GM04503 (cell line): ENCODE results near the gene PTPRN2.
"Not testable (repeated sequence)": the region's sequence is repeated elsewhere in the genome, so short reads cannot be mapped to it uniquely, and the experiment has no call there.

ENCODE experiments used
- DNase-seq: peaks from one replicate; pipeline ENCODE4 v3.0.0-alpha.2; 2012; ENCODE audit warnings: low read depth

PTPRN2 gene

DNA sequence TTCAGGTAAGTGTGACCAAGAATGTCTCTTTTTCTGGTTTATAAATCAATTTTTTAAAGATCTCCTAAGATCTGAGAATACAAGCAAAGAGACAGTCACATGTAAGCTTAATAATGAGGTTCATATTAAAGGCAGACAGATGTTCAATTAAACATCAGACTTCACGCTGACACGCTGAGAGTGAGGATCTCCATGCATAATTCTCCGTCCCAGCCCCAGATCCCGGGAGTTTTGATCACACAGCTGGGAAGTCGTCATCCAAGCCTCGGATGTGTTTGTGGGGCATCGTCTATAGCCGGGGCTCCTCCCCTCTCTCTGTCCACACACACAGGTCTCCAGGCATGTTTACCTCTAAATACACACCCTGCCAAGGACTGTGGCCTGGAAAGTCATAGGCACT is 223.2 kb downstream of the PTPRN2 start:
- no peak for DNase-seq

DNA sequence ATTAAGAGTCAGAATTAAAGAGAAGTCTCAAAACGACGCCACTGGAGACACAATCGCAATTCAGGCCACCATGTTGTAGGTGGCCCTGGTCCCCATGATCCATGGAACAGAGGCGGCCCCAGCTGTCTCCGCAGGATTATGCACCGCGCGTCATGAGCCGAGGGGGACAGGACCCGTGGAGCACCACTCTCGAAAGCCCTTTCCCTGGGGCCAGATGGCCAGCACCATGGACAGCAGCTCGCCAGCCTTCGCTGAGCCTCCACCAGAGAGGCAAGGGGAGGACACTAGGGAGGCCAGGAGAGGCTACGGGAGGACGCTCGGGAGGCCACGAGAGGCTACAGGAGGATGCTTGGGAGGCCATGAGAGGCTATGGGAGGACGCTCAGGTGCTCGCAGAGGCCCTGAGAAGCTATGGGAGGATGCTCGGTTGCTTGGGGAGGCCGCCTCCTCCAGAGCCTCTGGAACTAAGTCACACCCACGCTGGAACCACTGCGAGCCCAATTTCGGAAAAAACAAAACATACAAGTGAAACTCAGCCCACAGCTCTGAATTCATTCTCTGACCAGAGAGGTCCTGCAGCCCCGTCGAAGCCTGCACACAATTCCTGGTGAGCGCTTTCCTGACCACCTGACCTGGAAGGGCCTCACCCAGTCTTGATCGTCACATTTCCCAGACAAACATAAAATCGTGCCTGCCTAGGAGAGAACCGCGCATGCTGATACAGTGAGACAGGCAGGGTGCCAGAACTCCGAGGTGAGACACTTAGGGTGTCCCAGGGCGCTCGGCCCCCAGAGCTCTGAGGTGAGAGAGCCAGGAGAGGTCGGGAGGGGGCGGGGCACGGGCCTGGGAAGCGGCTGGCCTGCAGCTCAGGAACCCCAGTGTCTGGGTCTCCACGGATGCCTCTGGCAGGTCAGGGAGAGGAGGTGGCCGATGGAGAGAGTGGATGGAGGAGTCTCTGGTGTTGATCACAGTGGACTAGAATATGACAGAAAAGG is 224.4 kb downstream of the PTPRN2 start:
- DNase-seq: no peak

DNA sequence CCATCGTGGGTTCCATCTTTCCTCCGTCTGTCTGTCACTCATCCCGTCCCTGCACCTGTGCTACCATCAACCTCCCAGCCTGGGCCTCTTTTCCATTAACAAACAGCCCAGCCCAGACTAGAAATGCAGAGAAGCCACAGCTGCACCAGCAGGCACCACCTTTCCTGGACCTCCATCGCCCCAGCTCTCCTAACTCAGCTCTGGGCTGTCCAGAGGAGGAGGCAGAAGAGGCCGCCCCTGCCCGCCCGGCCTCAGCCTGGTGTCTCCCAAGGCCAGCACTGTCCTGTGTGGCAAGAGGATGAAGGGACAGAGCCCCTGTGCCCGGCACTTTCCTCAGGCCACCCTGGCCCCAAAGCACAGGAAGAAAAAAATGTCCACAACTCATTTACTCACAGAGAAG is 225.6 kb downstream of the PTPRN2 start:
- DNase-seq: no peak

DNA sequence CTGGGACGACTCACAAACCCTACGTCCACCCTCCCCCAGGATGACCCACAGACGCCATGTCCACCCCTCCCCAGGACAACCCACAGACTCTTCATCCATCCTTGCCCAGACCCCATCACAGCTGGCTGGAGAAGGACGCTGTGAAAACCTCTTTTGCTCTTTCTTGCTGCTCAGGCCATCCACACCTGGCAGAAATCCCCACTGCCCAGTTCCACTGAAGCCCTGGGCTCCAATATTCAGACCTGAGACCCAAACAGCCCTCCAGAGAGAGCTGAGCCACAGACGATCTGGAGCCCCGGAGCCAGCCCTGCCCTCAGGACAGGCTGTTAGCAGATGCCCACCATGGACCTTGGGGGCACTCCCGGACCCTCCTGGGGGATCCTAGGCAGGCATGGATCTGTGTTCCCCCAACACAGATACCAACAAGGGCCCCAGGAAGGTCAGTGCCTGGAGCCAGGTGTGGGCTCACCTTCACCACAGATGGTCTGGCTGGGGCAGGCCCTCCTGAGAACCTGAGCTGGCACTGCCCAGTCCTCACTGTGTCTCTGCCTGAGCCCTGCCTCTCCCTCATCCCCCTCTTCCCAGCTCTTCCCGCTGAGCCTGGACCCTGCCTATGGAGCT is 226.2 kb downstream of the PTPRN2 start:
- no peak for DNase-seq

DNA sequence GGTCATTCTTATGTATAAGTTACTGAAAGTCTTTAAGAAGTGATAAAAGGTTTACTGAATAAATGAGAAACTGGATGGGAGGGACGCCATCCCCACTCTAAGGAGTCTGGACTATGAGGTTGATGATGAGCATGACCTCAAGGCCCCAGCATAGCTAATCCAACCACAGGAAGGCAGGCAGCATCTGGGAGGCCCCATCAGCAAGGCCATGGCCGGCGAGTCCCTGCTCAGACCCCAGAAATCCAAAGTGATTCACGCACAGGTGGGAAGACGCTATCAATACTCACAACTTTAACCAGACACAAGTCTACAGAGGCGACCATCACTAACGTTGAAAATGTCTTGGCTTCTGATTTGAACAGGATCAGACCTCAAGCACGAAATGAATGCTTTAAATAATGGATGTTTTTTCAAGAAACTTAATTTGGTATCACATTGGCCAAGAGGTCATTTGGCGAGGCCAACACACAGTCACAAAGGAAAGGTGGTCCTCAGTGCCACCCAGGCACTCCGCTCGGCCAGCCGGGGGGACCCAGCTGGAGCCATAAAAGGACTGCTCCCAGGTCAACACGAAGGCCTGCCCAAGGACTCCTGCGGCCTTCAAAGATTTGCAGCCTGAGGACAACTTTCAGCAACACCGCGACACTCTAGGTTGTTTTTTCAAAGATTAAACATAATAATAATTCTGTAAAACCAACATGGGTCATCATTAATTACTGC is 228.5 kb downstream of the PTPRN2 start:
- DNase-seq: no peak

DNA sequence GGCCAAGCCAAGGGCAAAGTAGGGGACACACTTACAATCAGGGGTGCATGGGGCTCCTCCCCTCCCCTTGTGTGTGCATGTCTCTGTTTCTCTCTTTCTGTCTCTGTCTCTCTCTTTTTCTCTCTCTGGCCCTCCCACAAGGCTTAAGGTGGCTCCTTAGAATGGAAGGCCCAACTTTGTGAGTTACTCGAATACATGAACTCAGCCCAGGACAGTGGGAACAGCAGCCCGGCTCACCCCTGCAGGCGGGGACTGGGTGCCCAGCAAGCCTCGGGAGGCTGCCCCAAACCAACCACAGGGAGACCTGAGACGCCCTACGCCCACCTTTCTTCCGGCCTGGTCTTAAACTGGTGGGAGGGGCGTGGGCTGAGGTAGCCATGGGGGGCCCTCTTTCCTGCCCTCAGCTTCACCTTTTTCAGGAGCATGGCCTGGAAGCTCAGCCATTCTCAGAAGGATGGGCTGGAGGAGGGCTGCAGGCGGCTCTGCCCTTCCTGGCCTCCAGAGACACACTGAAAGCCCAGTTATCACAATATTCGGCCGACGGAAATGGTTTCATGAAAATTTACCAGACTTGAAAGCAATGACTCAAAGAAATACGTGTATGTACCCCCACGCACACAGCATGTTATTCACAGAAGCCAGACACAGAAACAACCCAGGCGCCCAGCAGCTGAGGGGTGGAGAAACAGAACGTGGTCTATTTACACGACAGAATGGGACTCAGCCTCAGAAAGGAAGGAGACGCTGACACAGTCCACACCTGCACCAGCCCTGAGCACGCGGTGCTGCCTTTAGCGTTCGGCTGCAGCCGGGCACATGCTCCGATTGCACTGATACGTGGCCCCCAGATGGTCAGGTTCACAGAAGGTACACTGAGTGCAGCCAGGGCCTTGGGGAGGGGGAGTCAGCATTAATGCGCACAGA is 229.5 kb downstream of the PTPRN2 start:
- no peak for DNase-seq

DNA sequence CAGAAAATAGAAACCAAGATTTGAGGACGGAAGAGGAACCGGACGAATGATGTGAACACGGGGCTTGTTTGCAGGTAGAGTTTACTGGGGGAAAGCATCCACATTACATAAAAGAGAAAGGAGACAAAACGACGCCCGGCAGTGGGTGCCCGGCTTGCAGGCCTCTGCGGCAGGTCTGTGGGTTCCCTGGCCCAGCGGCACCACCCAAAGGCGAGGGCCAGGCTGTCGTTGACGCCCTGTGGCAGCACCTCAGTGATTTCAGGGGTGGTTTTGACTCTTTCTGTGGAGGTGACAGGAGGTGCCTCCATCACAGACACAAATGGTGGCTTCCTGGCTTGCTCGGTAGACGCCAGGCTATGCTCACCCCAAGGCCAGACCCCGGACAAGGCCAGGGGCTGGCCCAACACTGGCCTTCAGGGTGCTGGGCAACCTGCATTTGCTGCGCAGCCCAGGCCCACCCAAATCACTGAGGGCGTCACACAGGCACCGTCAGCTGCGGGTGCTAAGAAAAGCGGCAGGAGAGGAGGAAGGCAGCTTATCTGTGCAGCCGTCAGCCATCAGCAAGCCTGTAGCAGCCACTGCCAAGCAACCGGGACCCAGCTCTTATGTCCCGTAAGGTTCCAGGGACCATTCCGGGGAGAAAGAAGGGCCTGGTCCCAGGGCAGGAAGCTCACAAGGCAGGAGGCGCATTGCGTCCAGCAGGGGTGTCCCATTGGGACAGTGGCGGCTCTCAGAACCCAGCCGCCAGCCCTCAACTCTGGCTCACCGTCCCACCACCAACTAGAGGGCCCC is 230.3 kb downstream of the PTPRN2 start:
- no peak for DNase-seq

DNA sequence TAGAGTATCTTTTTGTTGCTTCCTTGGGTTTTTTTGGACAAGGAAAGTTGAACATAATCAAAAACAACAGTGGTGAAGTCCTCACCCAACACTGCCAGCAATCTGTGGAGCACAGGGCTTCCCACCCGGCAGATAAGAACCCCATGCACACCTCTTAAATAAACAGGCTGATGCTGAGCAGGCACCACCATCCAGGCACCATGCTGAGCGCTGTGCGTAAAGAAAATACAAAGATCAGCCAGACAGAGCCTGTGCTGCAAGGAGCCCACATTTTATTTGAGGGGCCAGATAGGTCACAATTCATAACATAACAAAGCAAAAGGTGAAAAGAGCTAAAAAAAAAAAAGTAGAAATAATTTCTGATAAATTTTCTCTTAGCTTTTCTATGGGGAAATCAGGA is 231.2 kb downstream of the PTPRN2 start:
- DNase-seq: no peak

DNA sequence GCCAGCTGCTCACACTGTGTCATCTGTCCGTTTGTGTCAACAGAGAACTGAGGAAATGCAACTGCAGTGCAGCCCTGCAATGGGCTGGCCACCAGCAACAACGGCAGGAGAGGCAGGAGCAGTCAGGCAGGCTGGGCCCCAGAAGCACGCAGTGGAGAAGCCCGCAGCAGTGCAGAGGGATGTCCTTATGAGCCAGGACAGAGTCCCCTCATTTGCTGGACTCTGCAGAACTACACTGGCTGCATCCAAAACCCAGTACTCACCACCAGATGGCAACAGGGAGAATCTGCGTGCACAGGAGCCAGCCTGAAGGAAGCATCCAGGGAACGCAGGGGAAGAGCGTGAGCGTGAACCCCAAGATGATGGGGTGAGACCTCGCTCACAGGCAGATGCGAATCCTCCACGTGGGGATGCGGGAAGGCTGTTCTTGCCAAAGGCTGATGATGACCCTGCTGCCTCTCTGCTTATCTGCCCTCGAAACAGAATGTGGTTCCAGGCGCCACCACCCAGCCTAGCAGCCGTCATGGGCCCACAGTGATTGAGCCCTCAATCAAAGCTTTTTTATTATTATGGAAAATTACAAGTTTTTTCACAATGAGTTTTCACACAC is 232.1 kb downstream of the PTPRN2 start:
- no peak for DNase-seq

DNA sequence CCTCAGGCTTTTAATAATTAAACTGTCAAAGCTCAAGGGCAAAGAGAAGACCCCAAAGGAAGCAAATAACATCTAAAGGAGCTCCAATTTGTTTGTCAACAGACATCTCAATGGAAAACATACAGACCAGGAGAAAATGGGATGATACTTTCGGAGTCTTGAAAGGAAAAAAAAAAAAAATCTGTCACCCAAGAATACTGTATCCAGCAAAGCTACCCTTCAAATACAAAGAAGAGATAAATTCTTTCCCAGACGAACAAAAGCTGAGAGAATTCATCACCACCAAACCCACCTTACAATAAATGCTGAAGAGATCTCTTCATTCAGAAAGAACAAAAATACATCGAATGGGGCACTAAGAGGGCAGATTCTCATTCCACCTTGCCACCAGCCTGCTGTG is 232.8 kb downstream of the PTPRN2 start:
- DNase-seq: no peak

DNA sequence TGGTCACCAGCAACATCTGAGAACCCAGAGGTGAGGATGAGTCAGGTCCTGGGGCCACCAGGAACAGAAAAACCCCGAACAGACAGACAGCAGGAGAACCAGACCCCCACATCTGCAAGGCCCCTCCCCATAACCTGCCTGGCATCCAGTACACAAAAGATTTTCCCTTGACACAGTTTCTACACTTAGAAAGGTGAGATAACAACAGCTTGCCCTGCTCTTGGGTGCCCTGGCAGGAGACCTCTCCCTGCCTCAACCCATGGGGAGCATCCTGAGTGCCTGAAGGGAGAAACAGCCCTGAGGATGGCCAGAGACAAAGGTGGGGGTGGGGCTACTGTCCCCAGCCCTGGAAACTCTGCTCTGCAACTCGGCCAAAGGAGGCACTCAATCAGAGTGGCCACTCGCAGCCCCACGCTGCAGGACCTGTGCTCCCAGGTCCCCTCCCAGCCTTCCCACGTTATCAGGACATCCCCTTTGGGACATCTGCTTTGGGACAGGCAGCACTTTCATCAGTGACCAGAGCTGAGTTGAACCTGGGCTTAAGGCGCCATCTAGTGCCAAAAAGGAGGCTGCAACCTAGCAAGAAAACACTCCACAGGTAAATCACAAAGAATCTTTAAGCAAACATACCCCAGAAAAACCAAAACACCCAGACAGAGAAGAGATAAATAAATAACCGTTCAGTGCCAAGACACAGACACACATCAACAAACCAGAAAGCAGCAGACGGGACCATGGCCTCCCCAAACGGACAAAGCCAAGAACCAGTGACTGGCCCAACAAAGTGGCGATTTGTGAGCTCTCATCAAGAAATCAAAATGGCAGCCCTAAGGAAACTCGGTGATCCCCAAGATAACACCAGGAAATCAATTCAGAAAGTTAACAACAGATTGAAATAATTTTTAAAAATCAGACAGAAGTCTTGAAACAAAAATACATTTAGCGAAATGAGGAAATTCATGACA is 233.7 kb downstream of the PTPRN2 start:
- DNase-seq: no peak

DNA sequence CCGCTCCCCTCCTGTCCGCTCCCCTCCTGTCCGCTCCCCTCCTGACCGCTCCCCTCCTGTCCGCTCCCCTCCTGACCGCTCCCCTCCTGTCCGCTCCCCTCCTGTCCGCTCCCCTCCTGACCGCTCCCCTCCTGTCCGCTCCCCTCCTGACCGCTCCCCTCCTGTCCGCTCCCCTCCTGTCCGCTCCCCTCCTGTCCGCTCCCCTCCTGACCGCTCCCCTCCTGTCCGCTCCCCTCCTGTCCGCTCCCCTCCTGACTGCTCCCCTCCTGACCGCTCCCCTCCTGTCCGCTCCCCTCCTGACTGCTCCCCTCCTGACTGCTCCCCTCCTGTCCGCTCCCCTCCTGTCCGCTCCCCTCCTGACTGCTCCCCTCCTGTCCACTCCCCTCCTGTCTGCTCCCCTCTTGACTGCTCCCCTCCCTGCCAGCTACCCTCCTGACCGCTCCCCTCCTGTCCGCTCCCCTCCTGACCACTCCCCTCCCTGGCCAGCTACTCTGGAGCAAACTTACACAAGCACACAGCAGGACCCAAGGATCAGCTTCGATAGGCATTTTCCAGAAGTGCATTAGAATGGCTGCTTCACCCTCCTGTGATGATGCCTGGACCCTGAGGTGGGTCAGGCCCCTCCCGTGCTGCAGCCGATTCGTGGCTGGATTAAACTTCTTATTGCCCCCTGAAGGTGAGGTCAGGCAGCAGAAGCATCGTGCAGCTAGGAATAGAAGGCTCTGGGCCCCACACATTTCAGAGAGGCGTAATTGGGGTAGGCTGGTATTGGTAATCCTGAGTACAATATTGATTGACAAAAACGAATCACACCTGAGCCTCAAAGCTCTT is 235.5 kb downstream of the PTPRN2 start:
- DNase-seq: not testable (repeated sequence)

DNA sequence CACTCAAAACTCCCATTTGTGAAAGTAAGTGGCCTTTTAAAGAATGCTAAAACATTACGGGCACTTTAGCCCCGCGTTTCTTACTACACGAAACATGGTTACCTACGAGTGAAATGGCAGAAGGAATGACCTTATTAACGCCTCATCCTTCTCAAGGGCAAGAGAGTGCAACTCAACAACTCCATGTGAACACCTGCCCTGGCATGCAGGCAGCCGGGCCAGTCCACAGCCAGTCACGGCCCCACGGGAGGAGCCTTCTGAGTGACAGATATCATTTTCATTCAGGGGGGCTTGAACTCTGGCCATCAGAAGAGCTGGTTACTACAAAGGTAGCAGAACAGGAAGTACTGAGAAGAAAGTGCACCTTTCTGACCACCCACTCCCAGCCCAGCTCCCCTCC is 236.1 kb downstream of the PTPRN2 start:
- no peak for DNase-seq

DNA sequence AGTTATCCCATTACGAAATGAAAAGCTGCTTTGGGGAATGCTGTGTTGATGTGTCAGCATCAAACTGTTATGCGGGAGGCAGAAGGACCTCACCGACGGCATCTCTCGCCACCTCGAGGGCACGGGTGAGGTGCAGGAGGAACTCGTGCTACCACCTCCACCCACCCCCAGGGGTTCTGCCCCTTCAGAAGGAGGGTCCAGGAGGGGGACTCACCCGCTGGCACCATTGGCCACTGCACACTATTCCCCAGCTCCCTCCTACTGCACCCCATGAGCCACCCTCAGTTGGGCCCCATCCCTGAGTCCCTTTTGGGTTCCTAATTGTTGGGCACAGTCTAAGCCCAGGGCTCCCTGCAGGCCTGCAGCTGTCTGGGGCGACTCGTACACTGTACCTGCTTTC is 236.6 kb downstream of the PTPRN2 start:
- DNase-seq: no peak

DNA sequence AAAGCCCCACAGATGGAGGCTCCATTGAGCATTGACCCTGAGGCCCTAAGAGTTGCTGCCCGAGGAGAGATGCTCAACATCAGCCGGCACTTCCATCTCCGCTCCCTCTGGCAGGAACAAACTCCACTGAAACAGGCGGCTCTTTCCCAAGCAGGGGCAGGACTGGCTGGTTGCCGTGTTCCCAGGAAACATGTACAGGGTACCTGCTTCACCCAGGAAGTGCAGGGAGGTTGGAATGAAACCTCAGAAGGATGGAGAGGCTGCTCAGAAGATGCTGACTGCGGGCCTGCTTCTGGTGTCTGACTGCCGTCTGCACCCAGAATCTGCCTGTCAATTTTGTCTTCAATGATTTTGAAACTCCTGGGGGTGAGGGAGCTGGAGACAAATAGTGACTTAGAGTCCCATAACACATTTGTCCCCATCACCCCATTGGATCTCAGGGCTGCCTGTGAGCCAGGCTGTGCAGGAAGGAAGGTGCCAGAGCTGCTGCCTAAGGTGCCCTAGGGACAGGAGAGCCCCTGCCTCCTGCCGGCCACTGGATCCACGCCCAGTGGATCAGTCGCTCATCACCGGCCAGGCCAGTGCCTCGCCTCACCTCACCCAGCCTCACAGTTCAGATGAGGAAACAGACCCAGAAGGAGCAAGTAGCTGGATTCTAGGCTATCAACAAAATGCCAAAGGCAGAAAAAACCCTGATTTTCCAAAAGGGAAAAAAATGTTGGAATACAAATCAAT is 237.3 kb downstream of the PTPRN2 start:
- no peak for DNase-seq

DNA sequence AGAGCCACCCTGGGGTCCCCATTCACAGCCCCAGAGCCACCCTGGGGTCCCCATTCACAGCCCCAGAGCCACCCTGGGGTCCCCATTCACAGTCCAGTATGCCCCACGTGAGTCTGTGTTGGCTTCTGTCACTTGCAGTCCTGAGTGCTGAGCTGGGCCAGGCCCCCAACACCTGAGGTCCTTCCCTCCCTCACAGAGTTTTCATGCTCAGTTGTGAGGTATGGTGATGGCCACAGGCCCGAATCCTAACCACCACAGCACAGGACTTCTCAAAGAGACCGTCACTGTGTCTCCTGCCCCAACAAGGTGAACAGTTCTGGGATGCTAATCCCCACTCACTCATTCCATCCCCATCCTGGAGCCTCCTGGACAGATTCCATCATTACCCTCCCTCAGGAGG is 239.2 kb downstream of the PTPRN2 start:
- DNase-seq: no peak

DNA sequence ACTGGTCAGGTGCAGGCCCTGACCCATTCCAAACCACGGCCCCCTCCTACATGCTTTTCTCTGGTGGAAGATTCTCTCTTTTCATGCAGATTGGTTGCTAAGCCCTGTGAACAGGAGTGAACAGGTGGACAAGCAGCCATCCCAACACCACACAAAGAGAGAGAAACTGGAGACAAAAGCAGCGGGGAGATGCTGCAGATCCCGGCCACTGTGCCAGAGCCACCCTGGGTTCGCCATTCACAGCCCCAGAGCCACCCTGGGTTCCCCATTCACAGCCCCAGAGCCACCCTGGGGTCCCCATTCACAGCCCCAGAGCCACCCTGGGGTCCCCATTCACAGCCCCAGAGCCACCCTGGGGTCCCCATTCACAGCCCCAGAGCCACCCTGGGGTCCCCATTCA is 239.6 kb downstream of the PTPRN2 start:
- DNase-seq: not testable (repeated sequence)

DNA sequence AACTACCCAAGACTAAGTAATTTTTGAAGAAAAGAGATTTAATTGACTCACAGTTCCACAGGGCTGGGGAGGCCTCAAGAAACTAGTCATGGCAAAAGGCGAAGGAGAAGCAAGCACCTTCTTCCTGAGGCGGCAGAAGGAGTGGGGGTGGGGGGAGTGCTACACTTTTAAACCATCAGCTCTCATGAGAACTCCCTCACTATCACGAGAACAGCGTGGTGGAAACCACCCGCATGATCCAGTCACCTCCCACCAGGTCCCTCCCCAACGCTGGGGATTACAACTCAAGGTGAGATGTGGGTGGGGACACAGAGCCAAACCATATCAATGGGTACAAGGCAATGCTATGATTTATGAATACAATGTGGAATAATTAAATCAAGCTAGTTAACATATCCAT is 241.9 kb downstream of the PTPRN2 start:
- no peak for DNase-seq
